Neural progenitor cell (in vitro differentiated cells): ENCODE results near the gene CCL13.

ENCODE experiments used
- EZH2 ChIP-seq: fragments of 200-600 bp; sonication (generic); IDR thresholded peaks from 2 replicates; pipeline ENCODE4 v1.6.1; 2017; ENCODE audit warnings: antibody characterized with exemption, mild to moderate bottlenecking, moderate library complexity
- EZH2phosphoT487 ChIP-seq: fragments of 200-600 bp; sonication (generic); IDR thresholded peaks from 2 replicates; pipeline ENCODE4 v1.6.1; 2017; ENCODE audit warnings: antibody characterized with exemption
- TF ChIP-seq, protein P1 (sequence below): fragments of 200-600 bp; sonication (generic); IDR thresholded peaks from 2 replicates; pipeline ENCODE4 v1.5.1; 2017; ENCODE audit warnings: antibody characterized with exemption, mild to moderate bottlenecking

DNA sequence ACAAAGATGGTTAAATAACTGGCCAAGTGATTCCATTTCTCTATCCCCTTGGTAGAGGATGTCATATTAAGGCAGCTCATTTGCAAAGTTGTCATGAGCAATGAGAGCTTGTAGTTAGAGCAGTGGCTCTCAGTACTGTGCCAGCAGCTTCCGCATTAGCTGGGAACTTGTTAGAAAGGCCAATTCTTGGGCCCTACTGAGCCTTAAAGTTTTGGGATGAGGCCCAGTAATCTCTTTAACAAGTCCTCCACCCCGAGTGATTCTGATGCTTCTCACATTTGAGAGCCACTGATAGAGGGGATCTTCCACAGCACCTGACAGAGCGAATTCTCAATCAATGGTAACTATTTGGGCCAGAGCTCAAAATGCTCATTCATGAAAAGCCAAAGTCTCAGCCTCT is 26.9 kb downstream of the CCL13 start:
- TF ChIP-seq, protein P1, sequence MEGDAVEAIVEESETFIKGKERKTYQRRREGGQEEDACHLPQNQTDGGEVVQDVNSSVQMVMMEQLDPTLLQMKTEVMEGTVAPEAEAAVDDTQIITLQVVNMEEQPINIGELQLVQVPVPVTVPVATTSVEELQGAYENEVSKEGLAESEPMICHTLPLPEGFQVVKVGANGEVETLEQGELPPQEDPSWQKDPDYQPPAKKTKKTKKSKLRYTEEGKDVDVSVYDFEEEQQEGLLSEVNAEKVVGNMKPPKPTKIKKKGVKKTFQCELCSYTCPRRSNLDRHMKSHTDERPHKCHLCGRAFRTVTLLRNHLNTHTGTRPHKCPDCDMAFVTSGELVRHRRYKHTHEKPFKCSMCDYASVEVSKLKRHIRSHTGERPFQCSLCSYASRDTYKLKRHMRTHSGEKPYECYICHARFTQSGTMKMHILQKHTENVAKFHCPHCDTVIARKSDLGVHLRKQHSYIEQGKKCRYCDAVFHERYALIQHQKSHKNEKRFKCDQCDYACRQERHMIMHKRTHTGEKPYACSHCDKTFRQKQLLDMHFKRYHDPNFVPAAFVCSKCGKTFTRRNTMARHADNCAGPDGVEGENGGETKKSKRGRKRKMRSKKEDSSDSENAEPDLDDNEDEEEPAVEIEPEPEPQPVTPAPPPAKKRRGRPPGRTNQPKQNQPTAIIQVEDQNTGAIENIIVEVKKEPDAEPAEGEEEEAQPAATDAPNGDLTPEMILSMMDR = no peak
- TF ChIP-seq EZH2 (no peak), EZH2phosphoT487 (no peak)
